ENCODE results near the gene RAD18. TPM values are rescaled to one million over a fixed set of nuclear protein-coding genes. Genes with fewer than 3 reads are reported as not detected.

RAD18 gene
- total RNA-seq, 5 donors from 2014 or later (not counting 1 experiment from before 2014, with no cell fraction given) = 13.7 to 18.5 (median 16.5) TPM

GRCh38 chr3:8888301-8888915, 74.9 kb downstream of the RAD18 start:
- WGBS (ENCODE audit: insufficient coverage) = no CpG with 5 or more reads among the region's 6 CpGs
- H3K9me3 ChIP-seq = no peaks in the 10 kb centered on the region
- ATAC-seq (replicated peaks in 1 of 4) = no peak
- no peaks in the 10 kb centered on the region for H3K4me1 ChIP-seq (ENCODE audit: control insufficient read depth in 1 of 2, extremely low read depth in 1 of 2, insufficient read depth in 2 of 2, low read length in 2 of 2)
- H3K36me3 ChIP-seq (ENCODE audit: control insufficient read depth in 2 of 2, extremely low read depth in 1 of 2, insufficient read depth in 1 of 2, low read length in 1 of 2) = peaks cover 3% of the 10 kb centered on the region in 2 donors
- no peak overlapping the region for H3K27ac Mint-ChIP-seq
- ChIA-PET POLR2A (no interaction called here), CTCF (no interaction called here)
- no peaks in the 10 kb centered on the region for H3K4me1 Mint-ChIP-seq
- H3K9me3 Mint-ChIP-seq = peaks cover 0 to 4% (median 0%) of the 10 kb centered on the region in 3 donors
- H3K27me3 Mint-ChIP-seq = no peaks in the 10 kb centered on the region
- H3K4me3 Mint-ChIP-seq = no peak overlapping the region
- no peak for DNase-seq
- peaks cover 74% of the 10 kb centered on the region for H3K36me3 Mint-ChIP-seq
- no peak overlapping the region for H3K27ac ChIP-seq (ENCODE audit: low read length)
- no peak overlapping the region for H3K4me3 ChIP-seq (ENCODE audit: control insufficient read depth in 1 of 2, extremely low read depth in 1 of 2, low read length in 1 of 2)
- H3K27me3 ChIP-seq (replicated peaks in 1 of 2; ENCODE audit: control insufficient read depth in 2 of 2, extremely low read depth in 1 of 2, insufficient read depth in 2 of 2, low read length in 1 of 2) = no peaks in the 10 kb centered on the region

GRCh38 chr3:8887435-8888300, 75.6 kb downstream of the RAD18 start:
- peaks cover 74% of the 10 kb centered on the region for H3K36me3 Mint-ChIP-seq
- H3K9me3 ChIP-seq = no peaks in the 10 kb centered on the region
- no peaks in the 10 kb centered on the region for H3K27me3 Mint-ChIP-seq
- ATAC-seq (replicated peaks in 1 of 4) = no peak
- no peaks in the 10 kb centered on the region for H3K4me1 ChIP-seq (ENCODE audit: control insufficient read depth in 1 of 2, extremely low read depth in 1 of 2, insufficient read depth in 2 of 2, low read length in 2 of 2)
- peaks cover 3 to 4% of the 10 kb centered on the region in 2 donors for H3K36me3 ChIP-seq (ENCODE audit: control insufficient read depth in 2 of 2, extremely low read depth in 1 of 2, insufficient read depth in 1 of 2, low read length in 1 of 2)
- H3K4me3 Mint-ChIP-seq = no peak overlapping the region
- CTCF ChIA-PET = no interaction called here
- WGBS (ENCODE audit: insufficient coverage) = no CpG with 5 or more reads among the region's 7 CpGs
- no peaks in the 10 kb centered on the region for H3K27me3 ChIP-seq (replicated peaks in 1 of 2; ENCODE audit: control insufficient read depth in 2 of 2, extremely low read depth in 1 of 2, insufficient read depth in 2 of 2, low read length in 1 of 2)
- no peak overlapping the region for H3K4me3 ChIP-seq (ENCODE audit: control insufficient read depth in 1 of 2, extremely low read depth in 1 of 2, low read length in 1 of 2)
- no peak overlapping the region for H3K27ac Mint-ChIP-seq
- no peak for DNase-seq
- H3K4me1 Mint-ChIP-seq = no peaks in the 10 kb centered on the region
- H3K9me3 Mint-ChIP-seq = peaks cover 0 to 4% (median 0%) of the 10 kb centered on the region in 3 donors
- H3K27ac ChIP-seq (ENCODE audit: low read length) = no peak overlapping the region
- POLR2A ChIA-PET = no interaction called here

- no peaks in the 10 kb centered on the region for H3K4me1 ChIP-seq (ENCODE audit: control insufficient read depth in 1 of 2, extremely low read depth in 1 of 2, insufficient read depth in 2 of 2, low read length in 2 of 2)
- no peaks in the 10 kb centered on the region for H3K9me3 ChIP-seq
- WGBS (ENCODE audit: insufficient coverage) = 83% methylated on average over 4 of the region's 4 CpGs
- DNase-seq (no peak), ATAC-seq (replicated peaks in 1 of 4) (no peak)
- ChIA-PET POLR2A (no interaction called here), CTCF (no interaction called here)
- no peak overlapping the region for H3K27ac ChIP-seq (ENCODE audit: low read length)
- H3K4me1 Mint-ChIP-seq = no peaks in the 10 kb centered on the region
- H3K27ac Mint-ChIP-seq = no peak overlapping the region
- H3K27me3 ChIP-seq (replicated peaks in 1 of 2; ENCODE audit: control insufficient read depth in 2 of 2, extremely low read depth in 1 of 2, insufficient read depth in 2 of 2, low read length in 1 of 2) = no peaks in the 10 kb centered on the region
- no peak overlapping the region for H3K4me3 Mint-ChIP-seq
- H3K9me3 Mint-ChIP-seq = peaks cover 0 to 4% (median 0%) of the 10 kb centered on the region in 3 donors
- H3K36me3 Mint-ChIP-seq = peaks cover 76% of the 10 kb centered on the region
- no peak overlapping the region for H3K4me3 ChIP-seq (ENCODE audit: control insufficient read depth in 1 of 2, extremely low read depth in 1 of 2, low read length in 1 of 2)
- H3K27me3 Mint-ChIP-seq = no peaks in the 10 kb centered on the region
- peaks cover 6 to 13% of the 10 kb centered on the region in 2 donors for H3K36me3 ChIP-seq (ENCODE audit: control insufficient read depth in 2 of 2, extremely low read depth in 1 of 2, insufficient read depth in 1 of 2, low read length in 1 of 2)
Observed at GRCh38 chr3:8886546-8886945, 76.7 kb downstream of the RAD18 start.

GRCh38 chr3:8885536-8886316, 77.5 kb downstream of the RAD18 start:
- peaks cover 6 to 13% of the 10 kb centered on the region in 2 donors for H3K36me3 ChIP-seq (ENCODE audit: control insufficient read depth in 2 of 2, extremely low read depth in 1 of 2, insufficient read depth in 1 of 2, low read length in 1 of 2)
- H3K4me1 ChIP-seq (ENCODE audit: control insufficient read depth in 1 of 2, extremely low read depth in 1 of 2, insufficient read depth in 2 of 2, low read length in 2 of 2) = no peaks in the 10 kb centered on the region
- no peaks in the 10 kb centered on the region for H3K9me3 ChIP-seq
- ATAC-seq (replicated peaks in 1 of 4) = no peak
- no peak overlapping the region for H3K4me3 Mint-ChIP-seq
- H3K4me1 Mint-ChIP-seq = no peaks in the 10 kb centered on the region
- no peak for DNase-seq
- H3K27ac ChIP-seq (ENCODE audit: low read length) = no peak overlapping the region
- H3K36me3 Mint-ChIP-seq = peaks cover 78% of the 10 kb centered on the region
- H3K27me3 ChIP-seq (replicated peaks in 1 of 2; ENCODE audit: control insufficient read depth in 2 of 2, extremely low read depth in 1 of 2, insufficient read depth in 2 of 2, low read length in 1 of 2) = no peaks in the 10 kb centered on the region
- CTCF ChIA-PET = no interaction called here
- H3K27ac Mint-ChIP-seq = no peak overlapping the region
- peaks cover 0 to 4% (median 0%) of the 10 kb centered on the region in 3 donors for H3K9me3 Mint-ChIP-seq
- H3K27me3 Mint-ChIP-seq = no peaks in the 10 kb centered on the region
- H3K4me3 ChIP-seq (ENCODE audit: control insufficient read depth in 1 of 2, extremely low read depth in 1 of 2, low read length in 1 of 2) = no peak overlapping the region
- POLR2A ChIA-PET = no interaction called here

- H3K27me3 Mint-ChIP-seq = no peaks in the 10 kb centered on the region
- DNase-seq (no peak), ATAC-seq (replicated peaks in 1 of 4) (no peak)
- H3K27ac Mint-ChIP-seq = no peak overlapping the region
- Histone ChIP-seq H3K27ac (ENCODE audit: low read length) (no peak overlapping the region), H3K36me3 (ENCODE audit: control insufficient read depth in 2 of 2, extremely low read depth in 1 of 2, insufficient read depth in 1 of 2, low read length in 1 of 2) (peaks cover 6 to 13% of the 10 kb centered on the region in 2 donors), H3K9me3 (no peaks in the 10 kb centered on the region), H3K4me3 (ENCODE audit: control insufficient read depth in 1 of 2, extremely low read depth in 1 of 2, low read length in 1 of 2) (no peak overlapping the region), H3K27me3 (replicated peaks in 1 of 2; ENCODE audit: control insufficient read depth in 2 of 2, extremely low read depth in 1 of 2, insufficient read depth in 2 of 2, low read length in 1 of 2) (no peaks in the 10 kb centered on the region), H3K4me1 (ENCODE audit: control insufficient read depth in 1 of 2, extremely low read depth in 1 of 2, insufficient read depth in 2 of 2, low read length in 2 of 2) (no peaks in the 10 kb centered on the region)
- CTCF ChIA-PET = no interaction called here
- no peak overlapping the region for H3K4me3 Mint-ChIP-seq
- H3K4me1 Mint-ChIP-seq = no peaks in the 10 kb centered on the region
- WGBS (ENCODE audit: insufficient coverage) = 86% methylated on average over 1 of the region's 1 CpG
- peaks cover 0 to 4% (median 0%) of the 10 kb centered on the region in 3 donors for H3K9me3 Mint-ChIP-seq
- POLR2A ChIA-PET = no interaction called here
- peaks cover 80% of the 10 kb centered on the region for H3K36me3 Mint-ChIP-seq
Observed at GRCh38 chr3:8884630-8885290, 78.5 kb downstream of the RAD18 start.

GRCh38 chr3:8882642-8883041, 80.6 kb downstream of the RAD18 start:
- Mint-ChIP-seq H3K27me3 (no peaks in the 10 kb centered on the region), H3K4me1 (no peaks in the 10 kb centered on the region), H3K4me3 (no peak overlapping the region), H3K9me3 (peaks cover 0 to 4% (median 0%) of the 10 kb centered on the region in 3 donors), H3K27ac (no peak overlapping the region), H3K36me3 (peaks cover 81% of the 10 kb centered on the region)
- DNase-seq = no peak
- ATAC-seq (replicated peaks in 1 of 4) = no peak
- Histone ChIP-seq H3K4me1 (ENCODE audit: control insufficient read depth in 1 of 2, extremely low read depth in 1 of 2, insufficient read depth in 2 of 2, low read length in 2 of 2) (no peaks in the 10 kb centered on the region), H3K36me3 (ENCODE audit: control insufficient read depth in 2 of 2, extremely low read depth in 1 of 2, insufficient read depth in 1 of 2, low read length in 1 of 2) (peaks cover 6 to 13% of the 10 kb centered on the region in 2 donors), H3K27me3 (replicated peaks in 1 of 2; ENCODE audit: control insufficient read depth in 2 of 2, extremely low read depth in 1 of 2, insufficient read depth in 2 of 2, low read length in 1 of 2) (no peaks in the 10 kb centered on the region), H3K4me3 (ENCODE audit: control insufficient read depth in 1 of 2, extremely low read depth in 1 of 2, low read length in 1 of 2) (no peak overlapping the region), H3K27ac (ENCODE audit: low read length) (no peak overlapping the region), H3K9me3 (no peaks in the 10 kb centered on the region)
- ChIA-PET POLR2A (interaction anchor here in 1 of 2 donors (0.5 kb wide), 1 partner anchor 17 kb away, joined by 7 read pairs; no protein-coding TSS in a partner anchor), CTCF (no interaction called here)
- WGBS (ENCODE audit: insufficient coverage) = 71% methylated on average over 3 of the region's 3 CpGs
